HepG2 (cell line): ENCODE results near the gene ZNF394. TPM values are rescaled to one million over a fixed set of nuclear protein-coding genes. Genes with fewer than 3 reads are reported as not detected.
A peak's percentile ranks its signal among the peaks of the same experiment; 100 is the strongest.

Experiments
- E2F2 ChIP-seq: sonication (generic); formaldehyde crosslinking; IDR thresholded peaks from 2 replicates; pipeline ENCODE4 v1.4.0; 2020; ENCODE audit warnings: missing genetic modification reagents, borderline replicate concordance
- IRF2 ChIP-seq: IDR thresholded peaks from 2 replicates; pipeline ENCODE4 v1.6.1; 2018; ENCODE audit warnings: missing genetic modification reagents, missing compliant biosample characterization
- LRRFIP1 ChIP-seq: sonication (generic); formaldehyde crosslinking; conservative IDR thresholded peaks from 2 replicates; pipeline ENCODE4 v1.4.0; 2020; ENCODE audit warnings: missing genetic modification reagents
- POLR2AphosphoS2 ChIP-seq: IDR thresholded peaks from 2 replicates; pipeline ENCODE4 v1.6.1; 2011; ENCODE audit warnings: low read depth, low read length, improper control_type of control experiment
- SAFB2 ChIP-seq: sonication (generic); formaldehyde crosslinking; IDR thresholded peaks from 2 replicates; pipeline ENCODE4 v1.5.1; 2020; ENCODE audit warnings: missing genetic modification reagents, low read depth, mild to moderate bottlenecking, borderline replicate concordance
- TCF7 ChIP-seq: sonication (generic); IDR thresholded peaks from 2 replicates; pipeline ENCODE4 v1.6.1; 2016; ENCODE audit warnings: antibody characterized with exemption, low read depth
- ZFP90 ChIP-seq: sonication (generic); formaldehyde crosslinking; IDR thresholded peaks from 2 replicates; pipeline ENCODE4 v1.8.0; 2022; ENCODE audit warnings: missing genetic modification reagents, mild to moderate bottlenecking, inconsistent platforms, borderline replicate concordance
- ZFP91 ChIP-seq: sonication (generic); formaldehyde crosslinking; IDR thresholded peaks from 2 replicates; pipeline ENCODE4 v1.9.0; 2022; ENCODE audit warnings: missing genetic modification reagents, mild to moderate bottlenecking, borderline replicate concordance
- ZNF225 ChIP-seq: sonication (generic); formaldehyde crosslinking; IDR thresholded peaks from 2 replicates; pipeline ENCODE4 v1.4.0; 2020; ENCODE audit warnings: mild to moderate bottlenecking, missing genetic modification reagents
- ZNF354B ChIP-seq: sonication (generic); formaldehyde crosslinking; IDR thresholded peaks from 2 replicates; pipeline ENCODE4 v1.8.0; 2022; ENCODE audit warnings: mild to moderate bottlenecking, missing genetic modification reagents
- ZNF367 ChIP-seq: sonication (generic); formaldehyde crosslinking; IDR thresholded peaks from 2 replicates; pipeline ENCODE4 v1.4.0; 2020; ENCODE audit warnings: missing genetic modification reagents, borderline replicate concordance
- ZNF556 ChIP-seq: sonication (generic); formaldehyde crosslinking; IDR thresholded peaks from 2 replicates; pipeline ENCODE4 v1.4.0; 2020; ENCODE audit warnings: mild to moderate bottlenecking, missing genetic modification reagents, borderline replicate concordance
- ZNF616 ChIP-seq: sonication (generic); formaldehyde crosslinking; IDR thresholded peaks from 2 replicates; pipeline ENCODE4 v1.5.0; 2020; ENCODE audit warnings: low read depth, mild to moderate bottlenecking, missing genetic modification reagents
- ZNF709 ChIP-seq: sonication (generic); formaldehyde crosslinking; IDR thresholded peaks from 2 replicates; pipeline ENCODE4 v1.5.0; 2020; ENCODE audit warnings: mild to moderate bottlenecking, missing genetic modification reagents
- ZNF784 ChIP-seq: sonication (generic); formaldehyde crosslinking; IDR thresholded peaks from 2 replicates; pipeline ENCODE4 v1.5.1; 2020; ENCODE audit warnings: missing genetic modification reagents, mild to moderate bottlenecking, borderline replicate concordance
- ZNF83 ChIP-seq: sonication (generic); formaldehyde crosslinking; IDR thresholded peaks from 2 replicates; pipeline ENCODE4 v1.4.0; 2020; ENCODE audit warnings: missing genetic modification reagents, mild to moderate bottlenecking, borderline replicate concordance
- polyA plus RNA-seq, 8 experiments: library from polyadenylated mRNA; depleted of rRNA in 3 of 8; stranded (reverse) in 7 of 8; unstranded in 1 of 8; fragments of >200 nt; fragmentation: Illumina TruSeq in 4 of 8; extraction: Trizol in 4 of 8; gene quantifications; 2 replicates each; pipeline versions ENCODE4 v1.2.1 to v1.2.3, GENCODE V29; 2011 to 2016; ENCODE audit warnings: low read depth in 4 of 8, missing spikeins in 1 of 8, mixed read lengths in 1 of 8; ENCODE audit not compliant: insufficient read depth in 1 of 8
- total RNA-seq, 5 experiments: library from RNA; depleted of rRNA; stranded (reverse); fragments of >200 nt; fragmentation: Illumina TruSeq; extraction: Trizol; gene quantifications; 2 replicates each; pipeline ENCODE4 v1.2.3, GENCODE V29; 2016; ENCODE audit warnings: low read depth in 1 of 5
- TF ChIP-seq, protein P1 (sequence below): sonication (generic); formaldehyde crosslinking; IDR thresholded peaks from 2 replicates; pipeline ENCODE4 v1.5.0; 2020; ENCODE audit warnings: mild to moderate bottlenecking, missing genetic modification reagents
- TF ChIP-seq, protein P2 (sequence below): sonication (generic); formaldehyde crosslinking; IDR thresholded peaks from 2 replicates; pipeline ENCODE4 v1.5.0; 2020; ENCODE audit warnings: missing genetic modification reagents

ZNF394 gene
- total and polyA plus RNA-seq, 2 of the 13 experiments (the other 11 are each of a cell fraction or from before 2014, with no cell fraction given): 7.8 to 19.6 TPM

GRCh38 chr7:99499721-99500636, at the start of gene ZNF394 (continued):
- no peak for TF ChIP-seq TCF7
- TF ChIP-seq POLR2AphosphoS2: no peak
- no peak for TF ChIP-seq LRRFIP1 (CRISPR knock-in tag)
- TF ChIP-seq E2F2 (CRISPR knock-in tag): no peak
- TF ChIP-seq, protein P1, sequence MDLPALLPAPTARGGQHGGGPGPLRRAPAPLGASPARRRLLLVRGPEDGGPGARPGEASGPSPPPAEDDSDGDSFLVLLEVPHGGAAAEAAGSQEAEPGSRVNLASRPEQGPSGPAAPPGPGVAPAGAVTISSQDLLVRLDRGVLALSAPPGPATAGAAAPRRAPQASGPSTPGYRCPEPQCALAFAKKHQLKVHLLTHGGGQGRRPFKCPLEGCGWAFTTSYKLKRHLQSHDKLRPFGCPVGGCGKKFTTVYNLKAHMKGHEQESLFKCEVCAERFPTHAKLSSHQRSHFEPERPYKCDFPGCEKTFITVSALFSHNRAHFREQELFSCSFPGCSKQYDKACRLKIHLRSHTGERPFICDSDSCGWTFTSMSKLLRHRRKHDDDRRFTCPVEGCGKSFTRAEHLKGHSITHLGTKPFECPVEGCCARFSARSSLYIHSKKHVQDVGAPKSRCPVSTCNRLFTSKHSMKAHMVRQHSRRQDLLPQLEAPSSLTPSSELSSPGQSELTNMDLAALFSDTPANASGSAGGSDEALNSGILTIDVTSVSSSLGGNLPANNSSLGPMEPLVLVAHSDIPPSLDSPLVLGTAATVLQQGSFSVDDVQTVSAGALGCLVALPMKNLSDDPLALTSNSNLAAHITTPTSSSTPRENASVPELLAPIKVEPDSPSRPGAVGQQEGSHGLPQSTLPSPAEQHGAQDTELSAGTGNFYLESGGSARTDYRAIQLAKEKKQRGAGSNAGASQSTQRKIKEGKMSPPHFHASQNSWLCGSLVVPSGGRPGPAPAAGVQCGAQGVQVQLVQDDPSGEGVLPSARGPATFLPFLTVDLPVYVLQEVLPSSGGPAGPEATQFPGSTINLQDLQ: no peak
- TF ChIP-seq ZNF616 (CRISPR knock-in tag): no peak
- TF ChIP-seq IRF2: peak; percentile 97
- no peak for TF ChIP-seq ZNF83 (CRISPR knock-in tag)
- TF ChIP-seq ZNF367: no peak
- no peak for TF ChIP-seq ZNF225 (CRISPR knock-in tag)
- TF ChIP-seq ZNF784 (CRISPR knock-in tag): peak; percentile 88; the same call in 1 of the 2 replicates
- TF ChIP-seq ZNF354B (CRISPR knock-in tag): no peak
- TF ChIP-seq ZNF709 (CRISPR knock-in tag): peak; percentile 58; the same call in 1 of the 2 replicates
- TF ChIP-seq ZNF556: no peak
- peak; percentile 92 for TF ChIP-seq ZFP91 (CRISPR knock-in tag)
- TF ChIP-seq, protein P2, sequence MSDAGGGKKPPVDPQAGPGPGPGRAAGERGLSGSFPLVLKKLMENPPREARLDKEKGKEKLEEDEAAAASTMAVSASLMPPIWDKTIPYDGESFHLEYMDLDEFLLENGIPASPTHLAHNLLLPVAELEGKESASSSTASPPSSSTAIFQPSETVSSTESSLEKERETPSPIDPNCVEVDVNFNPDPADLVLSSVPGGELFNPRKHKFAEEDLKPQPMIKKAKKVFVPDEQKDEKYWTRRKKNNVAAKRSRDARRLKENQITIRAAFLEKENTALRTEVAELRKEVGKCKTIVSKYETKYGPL (CRISPR knock-in tag): no peak
- TF ChIP-seq SAFB2 (CRISPR knock-in tag): peak; percentile 51; the same call in 1 of the 2 replicates
- TF ChIP-seq ZFP90: peak; percentile 68; the same call in 1 of the 2 replicates
